ENCODE results near the gene NUDCD2. TPM values are rescaled to one million over a fixed set of nuclear protein-coding genes. Genes with fewer than 3 reads are reported as not detected.

Gene NUDCD2
- total and polyA plus RNA-seq, 9 of the 15 experiments (the other 6 are each of a cell fraction or from before 2014, with no cell fraction given) = 14.6 to 76.9 (median 32.5) TPM

DNA sequence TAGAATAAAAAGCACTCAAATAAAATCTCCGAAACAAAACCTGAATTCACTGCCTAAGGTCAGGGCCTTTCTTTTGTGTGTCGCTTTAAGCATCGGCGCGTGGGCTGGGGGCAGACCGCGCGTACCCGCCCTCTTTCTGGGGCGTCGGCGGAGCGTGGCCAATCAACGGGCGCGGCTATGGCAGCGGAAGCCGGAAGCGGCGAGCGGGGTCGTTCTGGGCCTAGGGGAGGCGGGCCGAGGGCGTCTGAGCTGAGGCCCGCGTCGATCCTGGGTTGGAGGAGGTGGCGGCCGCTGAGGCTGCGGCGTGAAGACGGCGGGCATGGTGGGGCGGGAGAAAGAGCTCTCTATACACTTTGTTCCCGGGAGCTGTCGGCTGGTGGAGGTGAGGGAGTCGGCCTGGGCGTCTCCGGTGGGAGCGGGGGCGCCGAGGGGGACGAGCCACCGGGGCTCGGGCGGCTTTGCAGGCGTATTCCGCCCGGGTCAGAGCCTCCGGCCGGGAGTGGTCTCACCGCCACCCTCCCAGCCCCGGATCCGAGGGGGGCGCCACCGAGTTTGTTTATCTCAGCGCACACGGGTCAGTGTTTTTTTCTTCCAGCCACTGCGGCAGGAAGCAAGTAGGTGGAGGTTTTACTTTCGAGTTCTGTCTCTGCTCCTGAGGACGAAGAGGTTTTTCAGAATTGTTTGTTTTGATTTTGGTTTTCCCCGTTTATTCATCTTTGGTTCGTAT, 45.6 kb upstream of the NUDCD2 start, which contains the start of gene MAT2B (continued):
- TF ChIP-seq FOXJ2 (tag; IDR thresholded peaks at IDR 0.05) (peak; percentile 80; the same call in 1 of the 2 replicates), TCFL5 (CRISPR knock-in tag; conservative IDR thresholded peaks at IDR 0.05) (no peak)
- TF ChIP-seq, protein P1, sequence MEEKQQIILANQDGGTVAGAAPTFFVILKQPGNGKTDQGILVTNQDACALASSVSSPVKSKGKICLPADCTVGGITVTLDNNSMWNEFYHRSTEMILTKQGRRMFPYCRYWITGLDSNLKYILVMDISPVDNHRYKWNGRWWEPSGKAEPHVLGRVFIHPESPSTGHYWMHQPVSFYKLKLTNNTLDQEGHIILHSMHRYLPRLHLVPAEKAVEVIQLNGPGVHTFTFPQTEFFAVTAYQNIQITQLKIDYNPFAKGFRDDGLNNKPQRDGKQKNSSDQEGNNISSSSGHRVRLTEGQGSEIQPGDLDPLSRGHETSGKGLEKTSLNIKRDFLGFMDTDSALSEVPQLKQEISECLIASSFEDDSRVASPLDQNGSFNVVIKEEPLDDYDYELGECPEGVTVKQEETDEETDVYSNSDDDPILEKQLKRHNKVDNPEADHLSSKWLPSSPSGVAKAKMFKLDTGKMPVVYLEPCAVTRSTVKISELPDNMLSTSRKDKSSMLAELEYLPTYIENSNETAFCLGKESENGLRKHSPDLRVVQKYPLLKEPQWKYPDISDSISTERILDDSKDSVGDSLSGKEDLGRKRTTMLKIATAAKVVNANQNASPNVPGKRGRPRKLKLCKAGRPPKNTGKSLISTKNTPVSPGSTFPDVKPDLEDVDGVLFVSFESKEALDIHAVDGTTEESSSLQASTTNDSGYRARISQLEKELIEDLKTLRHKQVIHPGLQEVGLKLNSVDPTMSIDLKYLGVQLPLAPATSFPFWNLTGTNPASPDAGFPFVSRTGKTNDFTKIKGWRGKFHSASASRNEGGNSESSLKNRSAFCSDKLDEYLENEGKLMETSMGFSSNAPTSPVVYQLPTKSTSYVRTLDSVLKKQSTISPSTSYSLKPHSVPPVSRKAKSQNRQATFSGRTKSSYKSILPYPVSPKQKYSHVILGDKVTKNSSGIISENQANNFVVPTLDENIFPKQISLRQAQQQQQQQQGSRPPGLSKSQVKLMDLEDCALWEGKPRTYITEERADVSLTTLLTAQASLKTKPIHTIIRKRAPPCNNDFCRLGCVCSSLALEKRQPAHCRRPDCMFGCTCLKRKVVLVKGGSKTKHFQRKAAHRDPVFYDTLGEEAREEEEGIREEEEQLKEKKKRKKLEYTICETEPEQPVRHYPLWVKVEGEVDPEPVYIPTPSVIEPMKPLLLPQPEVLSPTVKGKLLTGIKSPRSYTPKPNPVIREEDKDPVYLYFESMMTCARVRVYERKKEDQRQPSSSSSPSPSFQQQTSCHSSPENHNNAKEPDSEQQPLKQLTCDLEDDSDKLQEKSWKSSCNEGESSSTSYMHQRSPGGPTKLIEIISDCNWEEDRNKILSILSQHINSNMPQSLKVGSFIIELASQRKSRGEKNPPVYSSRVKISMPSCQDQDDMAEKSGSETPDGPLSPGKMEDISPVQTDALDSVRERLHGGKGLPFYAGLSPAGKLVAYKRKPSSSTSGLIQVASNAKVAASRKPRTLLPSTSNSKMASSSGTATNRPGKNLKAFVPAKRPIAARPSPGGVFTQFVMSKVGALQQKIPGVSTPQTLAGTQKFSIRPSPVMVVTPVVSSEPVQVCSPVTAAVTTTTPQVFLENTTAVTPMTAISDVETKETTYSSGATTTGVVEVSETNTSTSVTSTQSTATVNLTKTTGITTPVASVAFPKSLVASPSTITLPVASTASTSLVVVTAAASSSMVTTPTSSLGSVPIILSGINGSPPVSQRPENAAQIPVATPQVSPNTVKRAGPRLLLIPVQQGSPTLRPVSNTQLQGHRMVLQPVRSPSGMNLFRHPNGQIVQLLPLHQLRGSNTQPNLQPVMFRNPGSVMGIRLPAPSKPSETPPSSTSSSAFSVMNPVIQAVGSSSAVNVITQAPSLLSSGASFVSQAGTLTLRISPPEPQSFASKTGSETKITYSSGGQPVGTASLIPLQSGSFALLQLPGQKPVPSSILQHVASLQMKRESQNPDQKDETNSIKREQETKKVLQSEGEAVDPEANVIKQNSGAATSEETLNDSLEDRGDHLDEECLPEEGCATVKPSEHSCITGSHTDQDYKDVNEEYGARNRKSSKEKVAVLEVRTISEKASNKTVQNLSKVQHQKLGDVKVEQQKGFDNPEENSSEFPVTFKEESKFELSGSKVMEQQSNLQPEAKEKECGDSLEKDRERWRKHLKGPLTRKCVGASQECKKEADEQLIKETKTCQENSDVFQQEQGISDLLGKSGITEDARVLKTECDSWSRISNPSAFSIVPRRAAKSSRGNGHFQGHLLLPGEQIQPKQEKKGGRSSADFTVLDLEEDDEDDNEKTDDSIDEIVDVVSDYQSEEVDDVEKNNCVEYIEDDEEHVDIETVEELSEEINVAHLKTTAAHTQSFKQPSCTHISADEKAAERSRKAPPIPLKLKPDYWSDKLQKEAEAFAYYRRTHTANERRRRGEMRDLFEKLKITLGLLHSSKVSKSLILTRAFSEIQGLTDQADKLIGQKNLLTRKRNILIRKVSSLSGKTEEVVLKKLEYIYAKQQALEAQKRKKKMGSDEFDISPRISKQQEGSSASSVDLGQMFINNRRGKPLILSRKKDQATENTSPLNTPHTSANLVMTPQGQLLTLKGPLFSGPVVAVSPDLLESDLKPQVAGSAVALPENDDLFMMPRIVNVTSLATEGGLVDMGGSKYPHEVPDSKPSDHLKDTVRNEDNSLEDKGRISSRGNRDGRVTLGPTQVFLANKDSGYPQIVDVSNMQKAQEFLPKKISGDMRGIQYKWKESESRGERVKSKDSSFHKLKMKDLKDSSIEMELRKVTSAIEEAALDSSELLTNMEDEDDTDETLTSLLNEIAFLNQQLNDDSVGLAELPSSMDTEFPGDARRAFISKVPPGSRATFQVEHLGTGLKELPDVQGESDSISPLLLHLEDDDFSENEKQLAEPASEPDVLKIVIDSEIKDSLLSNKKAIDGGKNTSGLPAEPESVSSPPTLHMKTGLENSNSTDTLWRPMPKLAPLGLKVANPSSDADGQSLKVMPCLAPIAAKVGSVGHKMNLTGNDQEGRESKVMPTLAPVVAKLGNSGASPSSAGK (IDR thresholded peaks at IDR 0.05) = no peak
- TF ChIP-seq, protein P2, sequence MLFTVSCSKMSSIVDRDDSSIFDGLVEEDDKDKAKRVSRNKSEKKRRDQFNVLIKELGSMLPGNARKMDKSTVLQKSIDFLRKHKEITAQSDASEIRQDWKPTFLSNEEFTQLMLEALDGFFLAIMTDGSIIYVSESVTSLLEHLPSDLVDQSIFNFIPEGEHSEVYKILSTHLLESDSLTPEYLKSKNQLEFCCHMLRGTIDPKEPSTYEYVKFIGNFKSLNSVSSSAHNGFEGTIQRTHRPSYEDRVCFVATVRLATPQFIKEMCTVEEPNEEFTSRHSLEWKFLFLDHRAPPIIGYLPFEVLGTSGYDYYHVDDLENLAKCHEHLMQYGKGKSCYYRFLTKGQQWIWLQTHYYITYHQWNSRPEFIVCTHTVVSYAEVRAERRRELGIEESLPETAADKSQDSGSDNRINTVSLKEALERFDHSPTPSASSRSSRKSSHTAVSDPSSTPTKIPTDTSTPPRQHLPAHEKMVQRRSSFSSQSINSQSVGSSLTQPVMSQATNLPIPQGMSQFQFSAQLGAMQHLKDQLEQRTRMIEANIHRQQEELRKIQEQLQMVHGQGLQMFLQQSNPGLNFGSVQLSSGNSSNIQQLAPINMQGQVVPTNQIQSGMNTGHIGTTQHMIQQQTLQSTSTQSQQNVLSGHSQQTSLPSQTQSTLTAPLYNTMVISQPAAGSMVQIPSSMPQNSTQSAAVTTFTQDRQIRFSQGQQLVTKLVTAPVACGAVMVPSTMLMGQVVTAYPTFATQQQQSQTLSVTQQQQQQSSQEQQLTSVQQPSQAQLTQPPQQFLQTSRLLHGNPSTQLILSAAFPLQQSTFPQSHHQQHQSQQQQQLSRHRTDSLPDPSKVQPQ (CRISPR knock-in tag; IDR thresholded peaks at IDR 0.05; ENCODE audit: borderline replicate concordance) = no peak
- TF ChIP-seq, protein P3, sequence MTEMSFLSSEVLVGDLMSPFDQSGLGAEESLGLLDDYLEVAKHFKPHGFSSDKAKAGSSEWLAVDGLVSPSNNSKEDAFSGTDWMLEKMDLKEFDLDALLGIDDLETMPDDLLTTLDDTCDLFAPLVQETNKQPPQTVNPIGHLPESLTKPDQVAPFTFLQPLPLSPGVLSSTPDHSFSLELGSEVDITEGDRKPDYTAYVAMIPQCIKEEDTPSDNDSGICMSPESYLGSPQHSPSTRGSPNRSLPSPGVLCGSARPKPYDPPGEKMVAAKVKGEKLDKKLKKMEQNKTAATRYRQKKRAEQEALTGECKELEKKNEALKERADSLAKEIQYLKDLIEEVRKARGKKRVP (CRISPR knock-in tag; IDR thresholded peaks at IDR 0.05) = 0 out of 2 replicates have a peak, but pooled peaks have one; percentile 10
- TF ChIP-seq, protein P4, sequence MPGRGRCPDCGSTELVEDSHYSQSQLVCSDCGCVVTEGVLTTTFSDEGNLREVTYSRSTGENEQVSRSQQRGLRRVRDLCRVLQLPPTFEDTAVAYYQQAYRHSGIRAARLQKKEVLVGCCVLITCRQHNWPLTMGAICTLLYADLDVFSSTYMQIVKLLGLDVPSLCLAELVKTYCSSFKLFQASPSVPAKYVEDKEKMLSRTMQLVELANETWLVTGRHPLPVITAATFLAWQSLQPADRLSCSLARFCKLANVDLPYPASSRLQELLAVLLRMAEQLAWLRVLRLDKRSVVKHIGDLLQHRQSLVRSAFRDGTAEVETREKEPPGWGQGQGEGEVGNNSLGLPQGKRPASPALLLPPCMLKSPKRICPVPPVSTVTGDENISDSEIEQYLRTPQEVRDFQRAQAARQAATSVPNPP (IDR thresholded peaks at IDR 0.05; ENCODE audit: borderline replicate concordance, insufficient read depth, insufficient read length) = no peak
- TF ChIP-seq, protein P5, sequence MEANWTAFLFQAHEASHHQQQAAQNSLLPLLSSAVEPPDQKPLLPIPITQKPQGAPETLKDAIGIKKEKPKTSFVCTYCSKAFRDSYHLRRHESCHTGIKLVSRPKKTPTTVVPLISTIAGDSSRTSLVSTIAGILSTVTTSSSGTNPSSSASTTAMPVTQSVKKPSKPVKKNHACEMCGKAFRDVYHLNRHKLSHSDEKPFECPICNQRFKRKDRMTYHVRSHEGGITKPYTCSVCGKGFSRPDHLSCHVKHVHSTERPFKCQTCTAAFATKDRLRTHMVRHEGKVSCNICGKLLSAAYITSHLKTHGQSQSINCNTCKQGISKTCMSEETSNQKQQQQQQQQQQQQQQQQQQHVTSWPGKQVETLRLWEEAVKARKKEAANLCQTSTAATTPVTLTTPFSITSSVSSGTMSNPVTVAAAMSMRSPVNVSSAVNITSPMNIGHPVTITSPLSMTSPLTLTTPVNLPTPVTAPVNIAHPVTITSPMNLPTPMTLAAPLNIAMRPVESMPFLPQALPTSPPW (CRISPR knock-in tag; IDR thresholded peaks at IDR 0.05) = peak; percentile 90

Measured in K562 (cell line).